NB4 (cell line): ENCODE measurements around the gene MANF.

Experiments
- DNase-seq: peaks from one replicate; pipeline ENCODE4 v3.0.0; 2010; ENCODE audit warnings: low read depth
- H3K4me3 ChIP-seq: one replicate; pipeline ENCODE4 v1.5.1; 2011; ENCODE audit warnings: mild to moderate bottlenecking, low read depth, low read length, moderate library complexity
- MAX ChIP-seq: IDR thresholded peaks from 2 replicates; pipeline ENCODE4 v1.6.1; 2011; ENCODE audit warnings: low read depth, low read length
- MYC ChIP-seq: IDR thresholded peaks from 2 replicates; pipeline ENCODE4 v1.6.1; 2011; ENCODE audit warnings: low read depth, low read length
- POLR2A ChIP-seq: IDR thresholded peaks from 2 replicates; pipeline ENCODE4 v1.6.1; 2011; ENCODE audit warnings: mild to moderate bottlenecking; ENCODE audit not compliant: insufficient read length; ENCODE audit errors: extremely low read depth
- TF ChIP-seq, protein P1 (sequence below): IDR thresholded peaks from one replicate; pipeline ENCODE4 v1.5.1; 2012; ENCODE audit warnings: low read depth, low read length

MANF gene

GRCh38 chr3:51384726-51385473, at the start of gene MANF:
Gene MANF, plus strand, starts transcription at chr3:51385291. Its CDS starts 52 bp downstream, at chr3:51385343.
- TF ChIP-seq, protein P1, sequence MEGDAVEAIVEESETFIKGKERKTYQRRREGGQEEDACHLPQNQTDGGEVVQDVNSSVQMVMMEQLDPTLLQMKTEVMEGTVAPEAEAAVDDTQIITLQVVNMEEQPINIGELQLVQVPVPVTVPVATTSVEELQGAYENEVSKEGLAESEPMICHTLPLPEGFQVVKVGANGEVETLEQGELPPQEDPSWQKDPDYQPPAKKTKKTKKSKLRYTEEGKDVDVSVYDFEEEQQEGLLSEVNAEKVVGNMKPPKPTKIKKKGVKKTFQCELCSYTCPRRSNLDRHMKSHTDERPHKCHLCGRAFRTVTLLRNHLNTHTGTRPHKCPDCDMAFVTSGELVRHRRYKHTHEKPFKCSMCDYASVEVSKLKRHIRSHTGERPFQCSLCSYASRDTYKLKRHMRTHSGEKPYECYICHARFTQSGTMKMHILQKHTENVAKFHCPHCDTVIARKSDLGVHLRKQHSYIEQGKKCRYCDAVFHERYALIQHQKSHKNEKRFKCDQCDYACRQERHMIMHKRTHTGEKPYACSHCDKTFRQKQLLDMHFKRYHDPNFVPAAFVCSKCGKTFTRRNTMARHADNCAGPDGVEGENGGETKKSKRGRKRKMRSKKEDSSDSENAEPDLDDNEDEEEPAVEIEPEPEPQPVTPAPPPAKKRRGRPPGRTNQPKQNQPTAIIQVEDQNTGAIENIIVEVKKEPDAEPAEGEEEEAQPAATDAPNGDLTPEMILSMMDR, result no peak
- TF ChIP-seq MAX, result peak; percentile 52
- TF ChIP-seq MYC, result peak; percentile 81
- TF ChIP-seq POLR2A, result peak; percentile 69
- H3K4me3 ChIP-seq, result peak within 1 kb of the TSS; percentile 93
- DNase-seq, result peak; percentile 99

GRCh38 chr3:51336261-51336660, 48.8 kb upstream of the MANF start:
- no peak overlapping the region for H3K4me3 ChIP-seq
- no peak for TF ChIP-seq MAX
- TF ChIP-seq, protein P1, result no peak
- TF ChIP-seq POLR2A, result no peak
- DNase-seq, result no peak

GRCh38 chr3:51337666-51338065, 47.4 kb upstream of the MANF start:
- no peak overlapping the region for H3K4me3 ChIP-seq
- no peak for TF ChIP-seq MYC
- DNase-seq, result no peak

DNA sequence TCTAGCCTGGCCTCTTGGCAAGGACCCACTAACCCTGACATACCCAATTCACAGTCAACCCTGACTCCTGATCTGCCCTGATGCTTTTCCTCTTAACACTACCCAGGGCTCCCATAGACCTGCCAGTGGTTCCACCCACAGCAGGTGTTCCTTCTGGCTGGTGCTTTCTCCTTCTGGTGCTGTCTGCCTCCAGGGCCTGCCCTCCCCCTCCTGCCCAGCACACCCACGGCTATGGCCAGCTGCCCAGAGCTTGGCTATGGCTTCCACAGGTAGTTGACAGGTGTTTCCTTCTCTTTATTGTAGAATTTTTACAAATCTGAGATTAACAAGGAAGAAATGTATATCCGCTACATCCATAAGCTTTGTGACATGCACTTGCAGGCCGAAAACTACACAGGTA, 46.5 kb upstream of the MANF start:
- TF ChIP-seq, protein P1, result no peak
- no peak for DNase-seq
- no peak overlapping the region for H3K4me3 ChIP-seq

DNA sequence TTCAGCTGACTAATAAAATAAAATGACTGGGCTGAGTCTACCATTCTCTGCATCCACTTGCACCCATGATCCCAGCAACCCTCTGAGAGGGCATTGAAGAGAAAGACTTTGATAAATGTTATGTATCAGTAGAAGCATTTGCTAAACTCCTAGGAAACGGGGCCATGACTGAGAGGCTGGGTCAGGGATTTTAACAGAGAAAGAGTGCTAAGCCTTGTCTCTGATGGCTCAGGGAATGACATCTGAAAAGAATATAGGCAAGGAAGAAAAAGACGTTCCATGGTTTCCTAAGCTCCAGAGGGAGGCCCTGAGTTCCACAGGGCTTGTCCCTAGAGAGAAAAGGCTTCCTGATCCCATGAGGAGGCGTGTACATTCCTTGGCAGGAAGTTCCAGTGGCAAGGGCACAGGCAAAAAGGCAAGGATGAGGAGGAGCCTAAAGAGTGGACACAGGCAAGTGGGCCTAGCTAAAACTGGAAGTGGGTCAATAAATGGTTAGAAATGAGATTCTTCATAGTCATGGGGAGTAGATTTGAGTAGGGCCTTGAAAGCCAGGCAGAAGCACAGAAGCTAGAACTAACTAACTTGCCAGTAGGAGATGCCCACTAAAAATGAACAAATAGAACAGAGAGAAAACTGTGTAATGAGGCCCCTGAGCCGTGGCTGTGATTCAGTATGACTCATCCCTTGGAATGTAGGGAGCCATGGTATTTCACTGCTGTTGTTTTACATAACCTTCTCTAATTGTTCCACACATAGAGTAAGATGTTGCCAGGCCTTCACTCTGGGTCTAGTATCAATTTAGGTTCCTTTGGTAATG, 44.9 kb upstream of the MANF start:
- no peak for TF ChIP-seq MYC
- no peak for TF ChIP-seq MAX
- no peak for TF ChIP-seq POLR2A
- TF ChIP-seq, protein P1, result no peak
- DNase-seq, result peak; percentile 9
- no peak overlapping the region for H3K4me3 ChIP-seq

- no peak overlapping the region for H3K4me3 ChIP-seq
- TF ChIP-seq MAX, result no peak
- TF ChIP-seq, protein P1, result no peak
- DNase-seq, result no peak
Measured at GRCh38 chr3:51340989-51341636, 44.0 kb upstream of the MANF start.
